GM19438 (cell line): ENCODE results near the gene ZNF613.

Source experiments
- ATAC-seq: cut with Tn5 transposase; IDR thresholded peaks from one replicate; pipeline ENCODE4 v1.9.1; 2021; ENCODE audit warnings: low read depth; ENCODE audit not compliant: unreplicated experiment

ZNF613 gene

DNA sequence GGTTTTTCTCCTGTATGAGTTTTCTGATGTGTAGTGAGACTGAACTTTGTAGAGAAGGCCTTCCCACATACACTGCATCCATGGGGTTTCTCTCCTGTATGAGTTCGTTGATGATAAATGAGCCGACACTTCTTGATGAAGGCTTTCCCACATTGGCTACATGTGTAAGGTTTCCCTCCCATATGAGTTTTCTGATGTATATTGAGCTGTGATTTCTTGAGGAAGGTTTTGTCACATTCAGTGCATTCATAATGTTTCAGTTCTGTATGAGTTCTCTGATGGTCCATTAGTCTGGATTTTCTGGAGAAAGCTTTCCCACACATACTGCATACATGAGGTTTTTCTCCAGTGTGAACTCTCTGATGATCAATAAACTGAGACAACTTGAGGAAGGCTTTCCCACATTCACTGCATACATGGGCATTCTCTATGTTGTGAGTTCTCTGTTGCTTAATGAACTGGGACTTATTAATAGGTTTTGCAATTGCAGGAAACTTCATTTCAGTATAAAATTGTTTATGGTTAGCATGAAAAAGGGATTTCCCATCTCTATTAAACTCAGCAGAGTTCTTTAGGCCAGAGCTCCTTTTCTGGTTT lies 66.9 kb downstream of the ZNF613 start:
- ATAC-seq, result no peak
